Fibroblast of mammary gland (primary cell): ENCODE measurements around the gene FAM117A.

Experiments used
- DNase-seq: peaks from one replicate; pipeline ENCODE4 v3.0.0-alpha.2; 2010; ENCODE audit warnings: low read depth
- H3K4me3 ChIP-seq: 2 replicates; pipeline ENCODE4 v1.5.1; 2011; ENCODE audit warnings: low read depth, mild to moderate bottlenecking, low read length, moderate library complexity; ENCODE audit not compliant: control insufficient read depth
- CTCF ChIP-seq: conservative IDR thresholded peaks from 2 replicates; pipeline ENCODE4 v1.5.1; 2011; ENCODE audit warnings: low read depth, low read length, inconsistent platforms; ENCODE audit not compliant: control insufficient read depth, insufficient read depth

The FAM117A gene

DNA sequence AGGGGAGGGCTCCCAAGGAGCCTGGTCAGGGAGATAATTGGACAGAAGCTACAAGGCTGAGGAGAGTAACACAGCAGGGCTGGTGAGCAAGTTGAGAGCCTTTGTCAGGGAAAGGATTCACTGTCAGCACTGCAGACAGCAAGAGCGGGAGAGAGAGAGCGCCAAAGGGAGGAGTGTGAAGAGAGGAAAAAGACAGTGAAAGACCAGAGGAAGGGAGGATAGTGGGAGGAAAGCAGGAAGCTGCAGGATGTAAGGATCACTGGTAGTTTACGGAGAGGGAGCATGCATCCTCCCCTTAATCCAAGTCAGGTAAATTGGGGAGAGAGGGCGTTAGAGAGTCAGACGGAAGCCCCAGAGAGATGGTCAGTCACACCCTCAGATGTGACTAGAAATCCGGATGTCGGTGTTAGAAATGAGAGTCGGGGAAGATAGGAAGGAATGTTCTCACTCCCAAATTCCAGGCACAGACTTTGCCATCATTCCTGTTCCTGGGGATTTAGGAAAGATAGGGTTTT is 72.2 kb downstream of the FAM117A start:
- no peak overlapping the region for H3K4me3 ChIP-seq
- TF ChIP-seq CTCF = no peak
- no peak for DNase-seq

GRCh38 chr17:49691086-49691676 is 72.8 kb downstream of the FAM117A start:
- peak; percentile 23 for DNase-seq
- H3K4me3 ChIP-seq = no peak overlapping the region
- no peak for TF ChIP-seq CTCF

DNA sequence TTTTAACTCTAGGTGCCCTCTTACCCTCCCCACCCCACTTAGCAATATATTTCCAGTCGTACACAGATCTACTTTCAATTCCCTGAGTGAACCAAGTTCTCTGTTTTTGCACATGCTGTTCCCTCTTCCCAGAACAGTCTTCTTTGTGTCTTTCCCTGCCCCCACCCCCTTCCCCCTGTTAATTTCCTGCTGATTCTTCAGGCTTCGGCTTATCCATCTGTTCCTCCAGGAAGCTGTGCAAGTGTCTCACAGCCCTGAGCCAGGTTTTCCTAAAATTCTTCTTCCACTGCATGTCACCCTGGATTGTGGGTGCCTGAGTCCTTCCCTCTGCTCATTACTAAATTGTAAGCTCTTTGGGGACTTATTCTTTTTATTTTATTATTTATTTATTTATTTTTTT is 73.7 kb downstream of the FAM117A start:
- no peak for DNase-seq

GRCh38 chr17:49688848-49689247 is 75.1 kb downstream of the FAM117A start:
- no peak overlapping the region for H3K4me3 ChIP-seq
- no peak for TF ChIP-seq CTCF
- DNase-seq = no peak

More for the DNA sequence above, 73.7 kb downstream of the FAM117A start:
- no peak for TF ChIP-seq CTCF
- H3K4me3 ChIP-seq = no peak overlapping the region

GRCh38 chr17:49687878-49688491 is 75.9 kb downstream of the FAM117A start:
- no peak for TF ChIP-seq CTCF
- H3K4me3 ChIP-seq = no peak overlapping the region
- no peak for DNase-seq

DNA sequence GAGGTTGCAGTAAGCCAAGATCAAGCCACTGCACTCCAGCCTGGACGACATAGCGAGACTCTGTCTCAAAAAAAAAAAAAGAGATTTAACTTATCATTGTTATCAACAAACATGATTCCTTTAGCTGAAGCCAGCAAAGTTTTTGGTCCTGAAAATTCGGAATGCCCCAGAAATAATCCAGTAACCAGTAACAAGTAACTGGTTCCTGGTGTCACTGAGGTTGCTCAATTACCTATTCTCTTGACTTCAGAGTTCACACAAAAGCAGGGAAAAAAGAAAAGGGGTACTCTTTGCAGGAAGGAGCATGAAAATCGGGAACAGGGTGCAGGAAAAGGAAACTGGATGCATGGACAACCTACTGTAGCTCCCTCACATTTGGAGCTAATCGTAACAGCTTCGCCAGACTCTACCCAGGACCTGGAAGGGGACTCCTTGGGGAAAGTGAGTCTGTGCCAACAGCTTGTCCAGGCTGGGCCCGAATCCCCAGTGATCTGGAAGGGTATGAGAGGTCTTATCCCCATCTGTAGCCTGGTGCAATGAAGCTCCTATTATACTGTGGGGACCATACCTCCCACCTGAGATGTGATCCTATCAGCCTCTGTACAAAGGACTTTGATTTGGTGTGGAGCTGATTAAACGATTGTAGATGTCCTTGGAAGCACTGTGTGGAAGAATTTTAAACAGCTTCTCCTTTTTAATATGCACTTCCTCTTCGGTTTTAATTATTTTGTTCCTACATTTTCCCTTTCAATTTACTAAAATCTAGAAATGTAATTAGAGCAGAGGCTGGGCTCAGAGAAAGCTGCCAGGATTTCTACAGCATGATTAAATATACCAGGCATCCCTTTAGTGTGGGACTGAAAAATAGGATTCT is 82.6 kb downstream of the FAM117A start:
- no peak for DNase-seq
- no peak for TF ChIP-seq CTCF
- no peak overlapping the region for H3K4me3 ChIP-seq
